GM12878 (cell line): ENCODE measurements around the gene APOM. TPM values are rescaled to one million over a fixed set of nuclear protein-coding genes. Genes with fewer than 3 reads are reported as not detected.

Experiments used
- ATAC-seq: fragments of 200-7000 bp; cut with Tn5 transposase; 3 replicates; pipeline ENCODE4 v1.9.1; 2020; ENCODE audit warnings: mild to moderate bottlenecking, moderate library complexity
- BruUV-seq: library from RNA; stranded (reverse); fragments of 400-500 nt; replicated peaks from 2 replicates; lab custom pipeline; 2021; lab: Mats Ljungman, UMichigan
- CTCF ChIA-PET: fragments of 300-600 bp; sonication (Branson Sonifier 250); formaldehyde crosslinking; extraction: SDS; loops from one replicate; lab custom pipeline; 2021; ENCODE audit warnings: inconsistent platforms; lab: Yijun Ruan, JAX
- POLR2A ChIA-PET: fragments of 350-600 bp; formaldehyde crosslinking; extraction: SDS; loops from one replicate; lab custom pipeline; 2021; ENCODE audit warnings: inconsistent platforms; lab: Charles Lee
- RAD21 ChIA-PET: fragments of 300-600 bp; sonication (Branson Sonifier 250); formaldehyde crosslinking; loops from one replicate; lab custom pipeline; 2023; ENCODE audit warnings: antibody characterized with exemption; ENCODE audit not compliant: unreplicated experiment; lab: Charles Lee
- SMC1A ChIA-PET: fragments of 300-600 bp; sonication (Branson Sonifier 250); formaldehyde crosslinking; loops from one replicate; lab custom pipeline; 2023; ENCODE audit not compliant: unreplicated experiment, uncharacterized antibody; lab: Charles Lee
- DNase-seq: peaks from one replicate; pipeline ENCODE4 v3.0.0-alpha.2; 2011; ENCODE audit warnings: low read depth, low spot score
- FAIRE-seq: peaks from 3 replicates; lab custom pipeline; 2011; peaks lifted over from hg19 to GRCh38; lab: Jason Lieb, UNC
- H2AFZ ChIP-seq: 2 replicates; pipeline ENCODE4 v1.6.0; 2011; ENCODE audit warnings: low read depth, low read length, control low read depth; ENCODE audit not compliant: control insufficient read depth
- H3K27ac ChIP-seq: 2 replicates; pipeline ENCODE4 v1.5.1; 2011; ENCODE audit warnings: control low read depth; ENCODE audit not compliant: control insufficient read depth, insufficient read depth
- H3K27me3 ChIP-seq, 2 experiments: replicated peaks in 1 of 2; 2 replicates each; pipeline versions ENCODE4 v1.6.0 to v1.6.1; 2011; ENCODE audit warnings: low read length in 1 of 2; ENCODE audit not compliant: control insufficient read depth in 2 of 2, insufficient read depth in 2 of 2
- H3K36me3 ChIP-seq, 2 experiments: 2 replicates each; pipeline ENCODE4 v1.5.1; 2011; ENCODE audit warnings: low read length in 1 of 2; ENCODE audit not compliant: control insufficient read depth in 2 of 2, insufficient read depth in 2 of 2
- H3K4me1 ChIP-seq: 2 replicates; pipeline ENCODE4 v1.6.1; 2011; ENCODE audit warnings: mild to moderate bottlenecking, low read length, moderate library complexity, mixed read lengths; ENCODE audit not compliant: control insufficient read depth, insufficient read depth
- H3K4me2 ChIP-seq: 2 replicates; pipeline ENCODE4 v1.6.0; 2011; ENCODE audit warnings: control low read depth; ENCODE audit not compliant: control insufficient read depth, insufficient read depth
- H3K4me3 ChIP-seq: fragments of 200-600 bp; sonication (generic); 2 replicates; pipeline ENCODE4 v1.5.1; 2016
- H3K79me2 ChIP-seq: 2 replicates; pipeline ENCODE4 v1.6.0; 2011; ENCODE audit warnings: low read length; ENCODE audit not compliant: control insufficient read depth, insufficient read depth
- H3K9ac ChIP-seq: 2 replicates; pipeline ENCODE4 v1.8.0; 2011; ENCODE audit warnings: low read length, control low read depth, mixed read lengths; ENCODE audit not compliant: control insufficient read depth, insufficient read depth
- H3K9me3 ChIP-seq: replicated peaks from 3 replicates; pipeline ENCODE4 v1.5.1; 2011; ENCODE audit warnings: mild to moderate bottlenecking, low read length; ENCODE audit not compliant: control insufficient read depth, insufficient read depth
- H4K20me1 ChIP-seq: 2 replicates; pipeline ENCODE4 v1.6.0; 2011; ENCODE audit not compliant: control insufficient read depth, insufficient read depth
- ATF7 ChIP-seq: fragments of 450-650 bp; IDR thresholded peaks from 2 replicates; pipeline ENCODE4 v1.6.1; 2016; ENCODE audit warnings: low read depth, mild to moderate bottlenecking
- CREB1 ChIP-seq: IDR thresholded peaks from 2 replicates; pipeline ENCODE4 v1.6.1; 2012; ENCODE audit warnings: low read depth, mild to moderate bottlenecking, inconsistent platforms
- IRF4 ChIP-seq: IDR thresholded peaks from 2 replicates; pipeline ENCODE4 v1.6.1; 2011; ENCODE audit warnings: low read depth, low read length
- MTA2 ChIP-seq: fragments of 450-650 bp; IDR thresholded peaks from 2 replicates; pipeline ENCODE4 v1.6.1; 2016; ENCODE audit warnings: low read depth, mild to moderate bottlenecking, moderate library complexity
- NFXL1 ChIP-seq: fragments of 450-650 bp; IDR thresholded peaks from 2 replicates; pipeline ENCODE4 v1.6.1; 2017; ENCODE audit warnings: antibody characterized with exemption, mild to moderate bottlenecking, borderline replicate concordance
- NRF1 ChIP-seq: conservative IDR thresholded peaks from 2 replicates; pipeline ENCODE4 v1.6.1; 2011; ENCODE audit warnings: mild to moderate bottlenecking, low read depth, low read length, improper control_type of control experiment
- POLR2AphosphoS2 ChIP-seq: IDR thresholded peaks from 2 replicates; pipeline ENCODE4 v1.6.1; 2011; ENCODE audit warnings: low read depth, mild to moderate bottlenecking, low read length, improper control_type of control experiment, moderate library complexity
- POLR2AphosphoS5 ChIP-seq: IDR thresholded peaks from 2 replicates; pipeline ENCODE4 v1.6.1; 2011; ENCODE audit warnings: mild to moderate bottlenecking, low read length, inconsistent platforms
- RBBP5 ChIP-seq: fragments of 200-600 bp; sonication (generic); conservative IDR thresholded peaks from 2 replicates; pipeline ENCODE4 v1.6.1; 2016
- SPI1 ChIP-seq: IDR thresholded peaks from 2 replicates; pipeline ENCODE4 v1.6.1; 2011; ENCODE audit warnings: low read depth, mild to moderate bottlenecking, low read length, moderate library complexity, borderline replicate concordance; ENCODE audit not compliant: insufficient read depth
- STAT1 ChIP-seq: fragments of 450-650 bp; conservative IDR thresholded peaks from 2 replicates; pipeline ENCODE4 v1.6.1; 2014; ENCODE audit warnings: antibody characterized with exemption, mild to moderate bottlenecking
- STAT3 ChIP-seq: IDR thresholded peaks from 2 replicates; pipeline ENCODE4 v1.6.1; 2011; ENCODE audit warnings: low read depth, low read length, improper control_type of control experiment
- YY1 ChIP-seq: IDR thresholded peaks from 2 replicates; pipeline ENCODE4 v1.6.1; 2011; ENCODE audit warnings: low read depth, mild to moderate bottlenecking, low read length
- WGBS: methylation state at CpG from one replicate; pipeline ENCODE4 v1.1.6; 2016; ENCODE audit warnings: low lambda C conversion rate; ENCODE audit not compliant: insufficient replicate concordance, insufficient coverage; ENCODE audit errors: missing lambda C conversion rate; 5-methylcytosine and 5-hydroxymethylcytosine counted together
- in situ Hi-C: fragments of 300-500 bp; cut with MboI; formaldehyde crosslinking; loops from 9 replicates; pipeline ENCODE4 v1.14.3; 2018; ENCODE audit warnings: mixed read lengths
- intact Hi-C: fragments of 100-400 bp; cut with micrococcal nuclease; formaldehyde crosslinking; loops from one replicate; pipeline ENCODE4 v1.14.2; 2022; ENCODE audit not compliant: unreplicated experiment
- polyA plus RNA-seq, 11 experiments: library from polyadenylated mRNA; depleted of rRNA in 4 of 11; unstranded in 6 of 11; stranded (reverse) in 5 of 11; fragments of >200 nt; fragmentation: Nextera tagmentation in 4 of 11; fragmentation: Illumina TruSeq in 1 of 11; extraction: Ambion mirVana in 4 of 11; extraction: Trizol in 1 of 11; gene quantifications; 1 replicate in 1 of 11; 2 replicates in 10 of 11; pipeline versions ENCODE4 v1.2.1 to v1.2.3, GENCODE V29; 2011 to 2016; ENCODE audit warnings: inconsistent platforms in 2 of 11, missing spikeins in 2 of 11, low read depth in 1 of 11
- total RNA-seq, 4 experiments: library from RNA; depleted of rRNA in 3 of 4; stranded (reverse); fragments of >200 nt in 3 of 4; fragmentation: Illumina TruSeq in 1 of 4; extraction: Trizol in 1 of 4; gene quantifications; 2 replicates each; pipeline versions ENCODE4 v1.2.1 to v1.2.3, GENCODE V29; 2013 to 2021
- TF ChIP-seq, protein P1 (sequence below): fragments of 450-650 bp; IDR thresholded peaks from 2 replicates; pipeline ENCODE4 v1.6.1; 2016; ENCODE audit warnings: mild to moderate bottlenecking

The APOM gene
- total and polyA plus RNA-seq, 10 of the 15 experiments (the other 5 are each of a cell fraction or from before 2014, with no cell fraction given), result 4.0 to 14.1 (median 7.1) TPM

DNA sequence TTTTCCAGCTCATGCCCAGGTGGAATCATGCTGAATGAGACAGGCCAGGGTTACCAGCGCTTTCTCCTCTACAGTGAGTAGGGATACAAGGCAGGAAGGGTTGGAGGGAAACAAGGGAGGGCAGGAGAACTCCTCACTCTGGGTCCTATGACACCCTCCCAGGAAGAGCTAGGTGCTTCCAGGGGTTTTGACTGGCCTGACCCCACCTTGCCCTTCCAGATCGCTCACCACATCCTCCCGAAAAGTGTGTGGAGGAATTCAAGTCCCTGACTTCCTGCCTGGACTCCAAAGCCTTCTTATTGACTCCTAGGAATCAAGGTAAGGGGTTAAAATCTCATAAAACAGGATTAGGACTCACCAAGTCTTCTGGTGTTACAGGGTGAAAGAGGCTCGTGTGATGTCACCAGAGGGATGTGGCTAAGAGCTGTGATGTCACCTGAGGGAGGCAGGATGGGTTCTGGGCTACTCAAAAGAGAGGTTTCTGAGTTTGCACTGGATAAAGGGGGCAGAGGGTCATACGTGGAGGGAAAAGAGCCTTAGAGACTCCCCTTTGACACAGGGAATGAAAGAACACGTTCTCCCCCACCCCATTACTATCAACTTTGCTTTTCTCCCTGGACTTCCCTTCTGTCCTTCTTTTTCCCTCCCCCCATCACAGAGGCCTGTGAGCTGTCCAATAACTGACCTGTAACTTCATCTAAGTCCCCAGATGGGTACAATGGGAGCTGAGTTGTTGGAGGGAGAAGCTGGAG lies 1.9 kb downstream of the APOM start:
- no peak for ATAC-seq
- no peaks in the 10 kb centered on the region for H3K27me3 ChIP-seq
- TF ChIP-seq RBBP5, result no peak
- TF ChIP-seq NFXL1, result no peak
- TF ChIP-seq STAT3, result no peak
- no peak for TF ChIP-seq IRF4
- TF ChIP-seq CREB1, result peak; percentile 30; the same call in 1 of the 2 replicates
- TF ChIP-seq POLR2AphosphoS2, result no peak
- no peak for TF ChIP-seq SPI1
- no peak for TF ChIP-seq NRF1
- TF ChIP-seq ATF7, result 0 out of 2 replicates have a peak, but pooled peaks have one; percentile 8
- no peak for TF ChIP-seq YY1
- no peak for TF ChIP-seq STAT1
- TF ChIP-seq POLR2AphosphoS5, result no peak
- no peak for TF ChIP-seq MTA2
- TF ChIP-seq, protein P1, sequence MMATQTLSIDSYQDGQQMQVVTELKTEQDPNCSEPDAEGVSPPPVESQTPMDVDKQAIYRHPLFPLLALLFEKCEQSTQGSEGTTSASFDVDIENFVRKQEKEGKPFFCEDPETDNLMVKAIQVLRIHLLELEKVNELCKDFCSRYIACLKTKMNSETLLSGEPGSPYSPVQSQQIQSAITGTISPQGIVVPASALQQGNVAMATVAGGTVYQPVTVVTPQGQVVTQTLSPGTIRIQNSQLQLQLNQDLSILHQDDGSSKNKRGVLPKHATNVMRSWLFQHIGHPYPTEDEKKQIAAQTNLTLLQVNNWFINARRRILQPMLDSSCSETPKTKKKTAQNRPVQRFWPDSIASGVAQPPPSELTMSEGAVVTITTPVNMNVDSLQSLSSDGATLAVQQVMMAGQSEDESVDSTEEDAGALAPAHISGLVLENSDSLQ, result no peak
- intact Hi-C loops (no loop called here), in situ Hi-C loops (no loop called here)
- ChIA-PET CTCF (interaction anchor here (0.7 to 1.8 kb wide), 2 partner anchors 106 to 225 kb away, joined by 3 to 5 read pairs; no protein-coding TSS in a partner anchor), SMC1A (interaction anchor here (1.0 kb wide), 1 partner anchor 160 kb away, joined by 3 read pairs; no protein-coding TSS in a partner anchor), POLR2A (interaction anchor here (1.0 to 1.4 kb wide), 2 partner anchors 9 to 81 kb away, joined by 3 to 4 read pairs; no protein-coding TSS in a partner anchor), RAD21 (no interaction called here)
- H3K27ac ChIP-seq, result no peak overlapping the region
- no peak for DNase-seq
- no peak overlapping the region; the same call in 1 of the 2 replicates for H3K9ac ChIP-seq
- H3K4me1 ChIP-seq, result peaks cover 32% of the 10 kb centered on the region
- H4K20me1 ChIP-seq, result no peaks in the 10 kb centered on the region
- H2AFZ ChIP-seq, result no peak overlapping the region
- H3K4me3 ChIP-seq, result 0 out of 2 replicates have a peak overlapping the region, but pooled peaks have one; percentile 79
- H3K79me2 ChIP-seq, result peaks cover 44% of the 10 kb centered on the region
- peak overlapping the region; percentile 99 for H3K4me2 ChIP-seq
- peaks cover 0 to 5% of the 10 kb centered on the region in 2 experiments; a peak in 3 of 4 replicates for H3K36me3 ChIP-seq
- BruUV-seq, result no TSS peak
- WGBS, result 58% methylated on average over 6 of the region's 6 CpGs
- FAIRE-seq, result no peak
- H3K9me3 ChIP-seq, result no peaks in the 10 kb centered on the region; the same call in 2 of the 3 replicates
